Measurements from ENCODE around the gene FCRL6. TPM values are rescaled to one million over a fixed set of nuclear protein-coding genes. Genes with fewer than 3 reads are reported as not detected.

FCRL6 gene
- total RNA-seq, 1 donor from 2014 or later = 0.57 TPM

- intact Hi-C loops (cut with DNase I) = no loop called here
- ATAC-seq (no peak), DNase-seq (ENCODE audit: missing footprints) (no peak)
Measured at GRCh38 chr1:159791461-159791860, 10.7 kb upstream of the FCRL6 start.

DNA sequence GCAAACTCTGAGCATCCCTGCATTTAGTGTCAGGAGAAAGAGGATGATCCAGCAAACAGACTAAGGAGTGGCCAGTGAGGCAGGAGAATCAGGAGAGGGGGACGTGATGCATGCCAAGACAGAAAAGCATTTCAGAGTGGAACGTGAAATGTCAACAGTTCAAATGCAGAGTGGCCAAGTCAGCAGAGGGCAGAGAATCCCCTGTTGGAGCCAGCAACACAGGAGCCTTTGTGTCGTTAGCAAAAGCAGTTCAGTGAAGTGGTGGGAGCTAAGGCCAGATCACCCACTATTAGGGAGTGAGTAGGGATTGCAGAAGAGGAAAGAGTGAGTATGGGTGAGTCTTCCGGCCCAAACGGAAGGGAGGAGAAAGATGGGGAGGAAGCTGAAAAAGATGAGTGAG, 6.6 kb upstream of the FCRL6 start:
- no peak for DNase-seq (ENCODE audit: missing footprints)
- no peak for ATAC-seq
- intact Hi-C loops (cut with DNase I) = no loop called here

DNA sequence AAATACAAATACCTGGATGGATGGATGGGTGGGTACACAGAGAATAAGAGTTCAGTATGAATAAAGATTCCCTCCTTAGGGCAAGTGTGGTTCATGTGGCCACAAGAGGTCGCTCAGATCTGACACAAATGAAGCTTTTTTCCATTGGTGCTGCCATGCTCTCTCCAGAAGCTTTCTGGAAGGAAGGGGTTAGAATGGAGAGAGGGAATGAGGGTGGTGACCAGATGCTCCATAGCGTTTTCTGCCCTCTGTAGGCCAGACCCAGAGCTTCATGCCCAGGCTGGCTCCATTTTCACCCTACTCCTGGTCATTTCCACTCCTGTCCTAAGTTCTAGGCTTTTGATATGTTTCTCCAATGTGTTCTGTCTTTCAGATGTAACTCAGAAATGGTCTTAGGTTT, 3.3 kb upstream of the FCRL6 start:
- DNase-seq (ENCODE audit: missing footprints) = no peak
- peak; percentile 83 for ATAC-seq
- intact Hi-C loops (cut with DNase I) = loop anchor here (1.0 to 2.0 kb wide), 3 partner anchors 92 to 208 kb away; partner anchors contain the start of gene IGSF9

DNA sequence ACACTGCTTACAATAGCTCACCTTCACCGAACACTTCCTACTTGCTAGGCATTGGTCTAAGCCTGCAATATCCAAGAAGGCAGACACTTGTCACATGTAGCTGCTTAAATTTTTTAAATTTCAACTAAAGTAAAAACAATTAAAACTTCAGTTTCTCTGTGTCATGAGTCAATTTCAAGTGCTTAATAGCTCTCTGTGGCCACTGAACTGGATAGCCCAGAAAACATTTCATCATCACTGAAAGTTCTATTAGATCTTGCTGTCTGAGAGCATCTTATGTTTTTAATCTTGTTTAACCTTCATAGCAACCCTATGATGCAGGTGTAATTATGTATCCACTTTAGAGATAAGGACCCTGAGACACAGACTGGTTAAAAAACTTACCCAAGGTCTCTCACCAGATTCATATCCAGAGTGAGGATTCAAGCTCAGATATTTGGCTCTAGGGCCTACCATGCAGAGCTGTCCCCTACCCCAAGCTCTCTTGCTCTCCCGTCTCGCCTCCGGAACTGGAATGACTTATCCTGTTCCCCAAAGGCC, 2.6 kb upstream of the FCRL6 start:
- DNase-seq (ENCODE audit: missing footprints) = no peak
- no peak for ATAC-seq
- intact Hi-C loops (cut with DNase I) = loop anchor here (2.0 kb wide), 2 partner anchors 145 to 207 kb away; partner anchors contain the start of gene IGSF9

DNA sequence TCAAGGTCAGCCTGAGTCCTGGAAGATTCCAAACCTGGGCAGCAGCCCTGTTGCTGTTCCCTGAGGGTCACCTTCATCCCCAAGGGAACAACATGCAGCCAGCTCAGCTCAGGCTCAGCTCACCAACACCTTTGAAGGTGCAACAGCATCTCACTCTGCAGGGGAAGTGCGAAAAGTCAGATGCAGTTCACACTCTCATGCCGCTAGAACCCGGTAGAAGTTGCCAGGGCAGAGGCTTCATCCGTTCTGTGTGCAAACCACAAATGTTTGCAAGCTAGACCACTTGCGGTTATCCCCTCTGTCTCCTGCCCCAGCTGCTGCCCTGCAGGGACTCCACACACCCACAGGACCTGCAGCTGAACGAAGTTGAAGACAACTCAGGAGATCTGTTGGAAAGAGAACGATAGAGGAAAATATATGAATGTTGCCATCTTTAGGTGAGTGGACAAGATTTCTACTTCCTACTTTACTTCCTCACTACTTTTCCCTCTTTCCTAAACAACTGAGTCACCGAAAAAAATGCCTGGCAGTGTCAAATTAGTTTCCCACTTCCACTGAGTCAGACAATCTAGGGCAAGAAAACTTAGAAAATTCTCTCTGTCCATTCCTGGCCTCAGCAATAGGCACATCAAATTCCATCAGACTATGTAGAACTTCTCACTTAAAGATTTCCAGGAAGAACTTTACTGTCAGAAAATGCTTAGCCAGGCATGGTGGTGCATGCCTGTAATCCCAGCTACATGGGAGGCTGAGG, 1.8 kb upstream of the FCRL6 start:
- ATAC-seq (no peak), DNase-seq (ENCODE audit: missing footprints) (no peak)
- intact Hi-C loops (cut with DNase I) = no loop called here

DNA sequence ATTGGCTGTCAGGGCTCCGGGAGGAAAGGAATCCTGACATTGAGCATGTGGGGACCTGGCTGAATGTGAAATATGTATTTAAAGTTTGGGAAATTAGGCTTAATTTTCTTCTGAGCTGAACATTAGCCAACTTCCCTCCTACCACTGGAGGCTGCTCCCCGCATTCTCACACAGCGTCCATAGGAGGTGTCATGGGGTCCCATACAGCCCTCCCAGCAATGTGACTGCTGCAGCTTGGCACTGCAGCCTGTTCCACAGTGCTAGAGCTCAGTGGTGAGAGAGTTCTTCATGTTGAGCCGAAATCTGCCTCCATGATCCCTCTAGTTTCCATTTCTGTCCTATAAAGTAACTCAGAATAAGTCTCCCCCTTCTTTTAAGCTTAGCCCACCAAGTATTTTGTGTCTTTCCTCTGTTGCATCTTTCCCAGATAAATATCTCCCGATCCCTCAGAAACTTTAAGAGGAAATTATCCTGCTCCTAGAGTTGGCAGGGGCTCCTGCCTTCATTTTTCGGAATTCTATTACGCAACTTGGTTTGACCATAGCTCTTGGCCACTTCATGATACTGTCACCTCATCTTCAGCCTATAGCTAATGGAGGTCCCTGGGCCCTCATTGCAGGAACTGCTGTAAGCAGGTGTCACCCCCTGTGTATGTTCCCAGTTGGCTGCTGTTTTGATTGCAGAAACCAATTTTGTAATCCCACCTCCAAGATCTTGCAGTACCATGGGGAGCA, 2.0 kb downstream of the FCRL6 start:
- DNase-seq (ENCODE audit: missing footprints) (no peak), ATAC-seq (no peak)
- intact Hi-C loops (cut with DNase I) = no loop called here

DNA sequence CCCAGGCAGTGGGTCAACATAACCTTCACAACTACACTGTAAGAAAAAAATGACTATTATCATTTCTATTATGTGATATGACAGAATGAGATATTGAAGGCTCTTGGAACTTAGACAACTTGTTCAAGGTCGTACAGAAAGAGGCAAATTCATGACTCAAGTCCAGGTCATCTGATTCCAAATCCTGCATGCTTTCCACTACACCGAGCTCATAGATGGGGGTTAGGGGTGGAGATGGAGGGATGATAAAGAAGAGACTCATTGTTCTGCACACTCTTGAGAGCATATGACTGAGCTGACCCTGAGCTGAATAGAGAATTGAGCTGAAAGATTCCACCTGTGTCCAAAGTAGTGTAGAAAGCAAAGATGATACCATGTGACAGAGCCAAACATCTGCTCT, 2.8 kb downstream of the FCRL6 start:
- DNase-seq (ENCODE audit: missing footprints) (no peak), ATAC-seq (no peak)
- intact Hi-C loops (cut with DNase I) = no loop called here

DNA sequence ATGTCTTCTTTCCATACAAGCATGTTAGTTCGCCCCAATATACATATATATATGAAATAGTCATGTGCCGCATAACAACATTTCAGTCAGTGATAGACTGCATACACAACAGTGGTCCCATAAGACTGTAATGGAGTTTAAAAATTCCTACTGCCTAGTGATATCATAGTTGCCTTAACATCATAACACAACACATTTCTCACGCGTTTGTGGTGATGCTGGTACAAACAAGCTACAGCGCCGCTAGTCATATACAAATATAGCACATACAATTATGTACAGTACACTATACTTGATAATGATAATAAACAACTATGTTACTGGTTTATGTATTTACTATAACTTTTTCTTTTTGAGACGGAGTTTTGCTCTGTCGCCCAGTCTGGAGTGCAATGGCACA, 13.8 kb downstream of the FCRL6 start:
- intact Hi-C loops (cut with DNase I) = no loop called here
- DNase-seq (ENCODE audit: missing footprints) (no peak), ATAC-seq (no peak)

GRCh38 chr1:159817276-159818041, 15.3 kb downstream of the FCRL6 start:
- intact Hi-C loops (cut with DNase I) = no loop called here
- no peak for ATAC-seq
- no peak for DNase-seq (ENCODE audit: missing footprints)

GRCh38 chr1:159821171-159821867, 19.2 kb downstream of the FCRL6 start:
- DNase-seq (ENCODE audit: missing footprints) = no peak
- intact Hi-C loops (cut with DNase I) = no loop called here
- no peak for ATAC-seq

- no peak for DNase-seq (ENCODE audit: missing footprints)
- intact Hi-C loops (cut with DNase I) = no loop called here
- no peak for ATAC-seq
Measured at GRCh38 chr1:159823406-159823805, 21.2 kb downstream of the FCRL6 start.

DNA sequence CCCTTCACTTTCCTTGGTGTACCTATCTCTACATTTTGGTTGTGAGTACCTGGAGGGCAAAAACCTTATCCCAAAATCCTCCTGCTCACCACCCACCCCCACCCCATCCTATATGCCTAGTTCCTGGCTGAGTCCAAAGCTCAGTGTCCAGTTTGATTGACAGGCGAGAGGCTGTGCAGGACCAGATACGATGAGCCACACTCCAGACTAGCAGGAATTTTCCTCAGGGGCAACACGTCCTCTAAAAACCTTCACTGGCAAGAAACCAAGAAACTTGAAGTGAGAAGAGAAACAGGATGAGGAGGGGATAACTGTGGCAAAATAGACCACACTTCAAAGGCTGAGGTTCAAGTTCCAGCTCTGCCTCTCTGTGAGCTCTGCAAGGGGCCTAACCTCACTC, 23.4 kb downstream of the FCRL6 start:
- DNase-seq (ENCODE audit: missing footprints) = no peak
- no peak for ATAC-seq
- intact Hi-C loops (cut with DNase I) = no loop called here

- intact Hi-C loops (cut with DNase I) = no loop called here
- peak; percentile 29 for ATAC-seq
- DNase-seq (ENCODE audit: missing footprints) = no peak
Measured at GRCh38 chr1:159826441-159827101, 24.4 kb downstream of the FCRL6 start, which contains the start of gene SLAMF8. TSS of gene SLAMF8 (plus strand) at chr1:159826873. CDS start at chr1:159826899, 26 bp downstream.

DNA sequence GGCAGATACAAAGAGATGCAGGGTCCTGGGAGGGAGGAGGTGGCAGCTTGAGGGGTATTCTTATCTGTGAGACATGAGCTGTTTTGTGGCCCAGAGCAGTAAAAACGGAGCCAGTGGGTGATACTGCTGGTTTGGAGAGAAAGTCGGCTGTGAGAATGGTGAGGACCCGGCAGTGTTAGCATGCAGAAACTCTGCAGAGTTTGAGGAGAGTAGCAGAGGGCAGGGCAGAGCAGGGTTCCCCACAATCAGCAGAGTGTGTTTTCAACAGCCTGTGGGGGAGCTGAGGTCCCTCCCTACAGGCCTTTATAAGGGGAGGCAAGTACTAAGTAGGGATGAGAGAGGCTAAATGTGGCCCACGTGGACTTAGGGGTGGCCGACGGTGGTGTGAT, 24.9 kb downstream of the FCRL6 start:
- intact Hi-C loops (cut with DNase I) = no loop called here
- DNase-seq (ENCODE audit: missing footprints) (no peak), ATAC-seq (no peak)

- no peak for DNase-seq (ENCODE audit: missing footprints)
- ATAC-seq = no peak
- intact Hi-C loops (cut with DNase I) = no loop called here
Measured at GRCh38 chr1:159827549-159827948, 25.4 kb downstream of the FCRL6 start.

- intact Hi-C loops (cut with DNase I) = no loop called here
- DNase-seq (ENCODE audit: missing footprints) = no peak
- no peak for ATAC-seq
Measured at GRCh38 chr1:159828176-159828575, 26.0 kb downstream of the FCRL6 start.

GRCh38 chr1:159828581-159829272, 26.6 kb downstream of the FCRL6 start:
- intact Hi-C loops (cut with DNase I) = no loop called here
- no peak for ATAC-seq

GRCh38 chr1:159829273-159829634, 27.1 kb downstream of the FCRL6 start:
- ATAC-seq = peak; percentile 85
- peak; percentile 77 for DNase-seq (ENCODE audit: missing footprints)
- intact Hi-C loops (cut with DNase I) = no loop called here

More at GRCh38 chr1:159828581-159829272, 26.6 kb downstream of the FCRL6 start:
- DNase-seq (ENCODE audit: missing footprints) = no peak

All from Right ventricle myocardium inferior (tissue), 1 donor.